K562 (cell line): ENCODE results near the gene POU3F1. TPM values are rescaled to one million over a fixed set of nuclear protein-coding genes. Genes with fewer than 3 reads are reported as not detected.

Experiments
- AFF1 ChIP-seq, 2 experiments: fragments of 450-650 bp; IDR thresholded peaks; 2 replicates each; pipeline ENCODE4 v1.6.1; 2018; ENCODE audit warnings: mild to moderate bottlenecking in 2 of 2, low read depth in 1 of 2; ENCODE audit not compliant: partially characterized antibody in 2 of 2
- CSDE1 ChIP-seq, 2 experiments: fragments of 450-650 bp; IDR thresholded peaks; 2 replicates each; pipeline ENCODE4 v1.6.1; 2016; ENCODE audit warnings: mild to moderate bottlenecking in 1 of 2
- IRF1 ChIP-seq: sonication (generic); formaldehyde crosslinking; IDR thresholded peaks from 2 replicates; pipeline ENCODE4 v1.8.0; 2022; ENCODE audit warnings: missing genetic modification reagents, mild to moderate bottlenecking, borderline replicate concordance
- MYNN ChIP-seq, 2 experiments: sonication (generic); formaldehyde crosslinking in 1 of 2; IDR thresholded peaks; 2 replicates each; pipeline versions ENCODE4 v1.5.0 to v1.6.1; 2016 to 2020; ENCODE audit warnings: antibody characterized with exemption in 1 of 2, missing genetic modification reagents in 1 of 2
- NFE2 ChIP-seq: IDR thresholded peaks from 2 replicates; pipeline ENCODE4 v1.6.1; 2014; ENCODE audit warnings: antibody characterized with exemption, low read depth
- RBM15 ChIP-seq: fragments of 200-400 bp; formaldehyde crosslinking; IDR thresholded peaks from 2 replicates; pipeline ENCODE4 v1.6.1; 2018; ENCODE audit warnings: mild to moderate bottlenecking, low read length, moderate library complexity; ENCODE audit not compliant: insufficient read depth
- RERE ChIP-seq: sonication (generic); formaldehyde crosslinking; IDR thresholded peaks from 2 replicates; pipeline ENCODE4 v1.8.0; 2023; ENCODE audit warnings: missing genetic modification reagents, mild to moderate bottlenecking, borderline replicate concordance
- STAT5B ChIP-seq: fragments of 250-450 bp; sonication (Bioruptor Pico); IDR thresholded peaks from 2 replicates; pipeline ENCODE4 v1.8.0; 2021; ENCODE audit warnings: mild to moderate bottlenecking, inconsistent platforms
- TOE1 ChIP-seq, 2 experiments: fragments of 450-650 bp in 1 of 2; sonication (generic) in 1 of 2; formaldehyde crosslinking in 1 of 2; IDR thresholded peaks; 2 replicates each; pipeline versions ENCODE4 v1.7.1 to v1.8.0; 2016 to 2022; ENCODE audit warnings: borderline replicate concordance in 2 of 2, mild to moderate bottlenecking in 2 of 2, antibody characterized with exemption in 1 of 2, inconsistent platforms in 1 of 2, low read depth in 1 of 2, missing genetic modification reagents in 1 of 2, moderate library complexity in 1 of 2
- ZBTB33 ChIP-seq: sonication (generic); formaldehyde crosslinking; IDR thresholded peaks from 2 replicates; pipeline ENCODE4 v1.8.1; 2023; ENCODE audit warnings: mild to moderate bottlenecking, missing genetic modification reagents
- ZNF584 ChIP-seq: fragments of 200-800 bp; sonication (Bioruptor generic); IDR thresholded peaks from 2 replicates; pipeline ENCODE4 v1.6.1; 2016; ENCODE audit warnings: low read depth, mild to moderate bottlenecking, missing genetic modification characterization, missing compliant biosample characterization
- ZNF764 ChIP-seq: fragments of 250-450 bp; sonication (Bioruptor Pico); IDR thresholded peaks from 2 replicates; pipeline ENCODE4 v1.4.0; 2020; ENCODE audit warnings: low read depth, mild to moderate bottlenecking, moderate library complexity
- polyA plus RNA-seq, 8 experiments: library from polyadenylated mRNA; depleted of rRNA in 4 of 8; stranded (reverse) in 5 of 8; unstranded in 3 of 8; fragments of >200 nt; fragmentation: Nextera tagmentation in 2 of 8; fragmentation: Illumina TruSeq in 1 of 8; extraction: Ambion mirVana in 2 of 8; extraction: Trizol in 1 of 8; gene quantifications; 2 replicates each; pipeline versions ENCODE4 v1.2.1 to v1.2.3, GENCODE V29; 2011 to 2014; ENCODE audit warnings: inconsistent platforms in 1 of 8, missing spikeins in 1 of 8
- total RNA-seq, 7 experiments: library from RNA; depleted of rRNA in 6 of 7; stranded (reverse); fragments of >200 nt in 6 of 7; fragmentation: Illumina TruSeq in 2 of 7; extraction: Trizol in 2 of 7; gene quantifications; 2 replicates each; pipeline versions ENCODE4 v1.2.1 to v1.2.3, GENCODE V29; 2011 to 2021; ENCODE audit warnings: low replicate concordance in 1 of 7

POU3F1 gene
- total and polyA plus RNA-seq, 9 of the 15 experiments (the other 6 are each of a cell fraction or from before 2014, with no cell fraction given) = 0.09 TPM; not detected in 8

- no peak for TF ChIP-seq IRF1 (CRISPR knock-in tag)
- TF ChIP-seq RBM15 = no peak
- no peak for TF ChIP-seq MYNN (IDR thresholded peaks at IDR 0.05)
- TF ChIP-seq MYNN (CRISPR knock-in tag; IDR thresholded peaks at IDR 0.05) = no peak
- TF ChIP-seq STAT5B (CRISPR knock-in tag) = no peak
- peak; percentile 83; the same call in 1 of the 2 replicates for TF ChIP-seq ZNF584 (CRISPR knock-in tag)
- TF ChIP-seq TOE1 (IDR thresholded peaks at IDR 0.05; ENCODE audit: borderline replicate concordance) = peak; percentile 13; the same call in 1 of the 2 replicates
- TF ChIP-seq TOE1 (CRISPR knock-in tag; IDR thresholded peaks at IDR 0.05; ENCODE audit: borderline replicate concordance, low read depth) = no peak
- TF ChIP-seq RERE (CRISPR knock-in tag) = no peak
- no peak for TF ChIP-seq ZBTB33 (CRISPR knock-in tag)
- no peak for TF ChIP-seq CSDE1 (IDR thresholded peaks at IDR 0.05)
- TF ChIP-seq NFE2 = peak; percentile 97
- no peak for TF ChIP-seq ZNF764 (CRISPR knock-in tag)
- TF ChIP-seq AFF1 (IDR thresholded peaks at IDR 0.05; ENCODE audit: low read depth in 1 of 2, partially characterized antibody in 2 of 2) = peak in 1 of 2 experiments; percentile 39
Measured at GRCh38 chr1:38009088-38009840, 37.3 kb downstream of the POU3F1 start (continued).
